Measurements from ENCODE around the gene TTLL11.
"Not testable (repeated sequence)": the region's sequence is repeated elsewhere in the genome, so short reads cannot be mapped to it uniquely, and the experiment has no call there.

The TTLL11 gene

DNA sequence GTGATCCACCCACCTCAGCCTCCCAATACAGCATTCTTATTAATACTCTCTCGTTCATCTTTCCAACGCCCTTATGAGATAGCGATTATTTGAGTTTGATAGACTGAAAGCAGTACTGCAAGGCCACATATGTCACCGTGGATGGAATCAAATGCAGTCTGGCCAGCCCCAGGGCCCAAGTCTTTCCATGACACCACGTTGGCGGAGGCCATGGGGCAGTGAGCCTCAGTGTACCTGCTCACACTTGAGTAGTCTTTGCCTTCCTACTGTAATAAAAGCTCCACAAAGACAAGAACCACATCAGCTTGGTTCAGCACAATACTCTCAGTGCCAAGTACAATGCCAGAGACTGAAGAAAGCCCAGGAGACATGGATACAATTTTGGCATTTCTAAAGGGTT is 88.5 kb downstream of the TTLL11 start:
- no peak for DNase-seq (ENCODE audit: low read depth in 2 of 2)

DNA sequence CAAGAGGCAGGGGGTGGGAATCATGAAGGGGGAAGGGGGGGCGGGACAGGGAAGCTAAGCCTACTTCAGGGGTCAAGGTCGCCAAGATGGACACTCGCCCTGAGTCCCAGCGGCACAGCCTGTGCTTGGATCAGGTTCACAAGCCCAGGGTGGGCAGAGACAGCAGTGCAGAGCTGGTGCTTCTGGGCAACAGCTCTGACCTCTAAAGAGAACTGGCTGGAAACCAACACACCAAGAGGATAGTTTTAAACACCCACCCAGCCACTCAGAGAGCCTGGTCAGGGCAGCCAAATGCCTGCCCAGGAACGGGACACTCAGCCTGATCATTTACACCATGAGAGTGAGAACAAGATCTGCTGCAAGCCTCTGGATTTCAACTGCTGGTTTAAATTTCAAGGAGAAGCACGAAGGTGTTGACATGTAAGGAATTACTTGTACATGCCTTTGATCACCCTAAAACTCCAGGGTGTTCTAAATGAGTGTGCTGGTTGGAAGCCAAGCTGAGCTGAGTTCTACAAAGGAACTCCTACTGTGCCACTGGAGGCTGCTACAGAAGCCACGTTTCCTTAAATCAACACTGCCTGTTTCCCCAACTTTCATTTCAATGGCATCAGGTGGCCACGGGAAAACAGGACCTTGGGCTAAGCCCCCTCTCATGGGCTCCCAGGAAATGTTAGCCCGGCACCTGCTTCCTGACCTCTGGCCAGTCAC is 91.5 kb downstream of the TTLL11 start:
- DNase-seq (ENCODE audit: low read depth in 2 of 2): no peak

DNA sequence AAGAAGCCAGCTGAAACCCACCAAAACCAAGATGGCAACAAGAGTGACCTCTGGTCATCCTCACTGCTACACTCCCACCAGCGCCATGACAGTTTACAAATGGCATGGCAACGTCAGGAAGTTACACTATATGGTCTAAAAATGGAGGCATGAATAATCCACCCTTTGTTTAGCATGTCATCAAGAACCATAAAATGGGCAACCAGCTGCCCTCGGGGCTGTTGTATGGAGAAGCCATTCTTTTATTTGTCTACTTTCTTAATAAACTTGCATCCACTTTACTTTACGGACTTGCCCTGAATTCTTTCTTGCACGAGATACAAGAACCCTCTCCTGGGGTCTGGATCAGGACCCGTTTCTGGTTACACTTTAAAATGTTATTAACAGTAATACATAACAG is 92.6 kb downstream of the TTLL11 start:
- not testable (repeated sequence) for DNase-seq (ENCODE audit: low read depth in 2 of 2)

DNA sequence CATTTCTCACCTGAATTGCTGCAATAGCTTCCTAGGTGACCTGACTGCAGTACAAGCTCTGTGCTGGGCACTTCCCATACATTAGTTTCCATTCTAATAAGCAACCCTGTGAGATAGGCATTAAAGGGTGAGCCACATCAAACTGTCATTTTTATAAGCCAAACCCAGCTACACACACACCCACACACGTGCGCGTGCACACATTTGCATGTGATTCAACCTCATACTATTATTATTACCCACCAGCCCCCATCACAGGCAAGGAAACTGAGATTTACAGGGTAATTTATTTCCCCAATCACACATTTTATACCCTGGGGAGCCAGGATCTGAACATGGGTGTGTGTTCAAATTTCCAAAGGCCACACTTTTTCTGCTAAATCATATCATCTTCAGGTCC is 93.6 kb downstream of the TTLL11 start:
- no peak for DNase-seq (ENCODE audit: low read depth in 2 of 2)

DNA sequence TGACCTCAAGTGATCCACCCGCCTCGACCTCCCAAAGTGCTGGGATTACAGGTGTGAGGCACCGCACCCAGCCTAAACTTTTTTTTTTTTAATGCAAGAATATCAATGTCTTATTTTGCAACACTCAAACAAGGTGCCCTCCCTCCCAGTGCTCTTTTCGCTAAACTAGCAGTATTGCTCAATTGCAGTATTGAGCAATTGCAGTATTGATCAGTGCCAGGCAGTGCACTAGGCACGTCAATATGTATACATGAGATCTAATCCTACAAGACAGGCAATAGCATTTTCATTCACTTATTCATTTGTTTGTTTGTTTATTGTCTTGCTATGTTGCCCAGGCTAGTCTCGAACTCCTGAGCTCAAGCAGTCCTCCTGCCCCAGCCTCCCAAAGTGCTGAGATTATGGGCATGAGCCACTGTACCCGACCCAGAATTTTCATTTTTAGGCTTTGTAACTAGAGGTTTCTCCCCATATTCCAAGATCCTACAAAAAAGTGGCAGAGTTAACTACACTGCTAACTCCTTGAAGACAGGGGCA is 94.5 kb downstream of the TTLL11 start:
- no peak for DNase-seq (ENCODE audit: low read depth in 2 of 2)

DNA sequence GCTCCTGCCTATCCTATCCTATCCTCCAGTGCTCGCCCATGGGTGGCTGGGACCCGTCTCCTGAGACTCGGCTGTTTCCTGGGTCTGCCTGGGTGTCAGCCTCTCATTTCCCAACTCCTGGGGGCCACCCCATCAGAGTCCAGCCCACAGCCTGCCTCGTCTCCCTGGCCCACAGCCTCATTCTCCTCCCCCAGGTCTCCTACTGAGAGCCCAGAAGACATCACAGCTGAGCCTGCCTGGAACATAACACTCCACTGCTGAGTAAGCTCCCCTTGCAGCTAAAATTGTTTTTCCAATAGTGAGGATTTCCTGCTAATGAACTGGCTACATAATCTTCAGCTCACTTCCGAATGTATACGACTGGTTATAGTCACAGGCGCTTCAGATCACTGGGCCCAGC is 95.3 kb downstream of the TTLL11 start:
- DNase-seq (ENCODE audit: low read depth in 2 of 2): no peak

DNA sequence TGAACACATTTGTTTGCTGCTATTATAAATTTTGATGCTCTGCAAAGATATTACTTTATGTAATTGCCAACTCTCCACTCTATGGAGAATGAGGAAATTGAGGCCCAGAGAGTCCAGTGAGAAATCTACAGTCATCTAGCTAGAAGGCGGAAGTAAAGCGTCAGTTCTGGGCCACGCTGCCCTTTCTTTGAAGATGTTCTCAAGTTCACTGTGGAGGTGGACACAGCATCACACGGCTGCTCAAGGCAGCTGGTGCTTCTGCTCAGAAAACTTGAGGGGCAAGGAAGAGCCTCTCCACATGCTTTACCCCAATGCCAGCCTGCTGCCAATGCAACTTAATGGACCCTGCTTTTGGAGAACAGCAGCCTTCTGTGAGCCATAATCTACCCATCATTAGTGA is 96.3 kb downstream of the TTLL11 start:
- DNase-seq (ENCODE audit: low read depth in 2 of 2): no peak

DNA sequence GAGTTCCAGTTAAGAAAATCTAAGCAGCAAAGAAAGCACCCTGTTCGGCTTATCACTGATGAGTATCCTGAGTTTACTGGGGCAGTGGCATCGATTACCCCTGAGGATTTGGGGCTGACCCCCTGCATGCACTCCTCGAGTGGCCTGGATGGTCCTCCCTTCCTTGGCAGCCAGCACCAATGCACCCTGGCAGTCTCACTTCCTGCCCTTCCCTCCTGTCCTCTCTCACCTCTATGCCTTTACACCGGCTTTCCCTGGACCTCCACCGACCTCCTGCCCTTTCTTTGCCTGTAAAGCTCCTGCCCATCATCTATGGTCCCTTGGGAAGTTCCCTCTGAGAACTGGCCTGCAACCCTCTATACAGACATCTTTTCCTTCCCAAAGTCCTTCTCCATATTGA is 97.1 kb downstream of the TTLL11 start:
- no peak for DNase-seq (ENCODE audit: low read depth in 2 of 2)

DNA sequence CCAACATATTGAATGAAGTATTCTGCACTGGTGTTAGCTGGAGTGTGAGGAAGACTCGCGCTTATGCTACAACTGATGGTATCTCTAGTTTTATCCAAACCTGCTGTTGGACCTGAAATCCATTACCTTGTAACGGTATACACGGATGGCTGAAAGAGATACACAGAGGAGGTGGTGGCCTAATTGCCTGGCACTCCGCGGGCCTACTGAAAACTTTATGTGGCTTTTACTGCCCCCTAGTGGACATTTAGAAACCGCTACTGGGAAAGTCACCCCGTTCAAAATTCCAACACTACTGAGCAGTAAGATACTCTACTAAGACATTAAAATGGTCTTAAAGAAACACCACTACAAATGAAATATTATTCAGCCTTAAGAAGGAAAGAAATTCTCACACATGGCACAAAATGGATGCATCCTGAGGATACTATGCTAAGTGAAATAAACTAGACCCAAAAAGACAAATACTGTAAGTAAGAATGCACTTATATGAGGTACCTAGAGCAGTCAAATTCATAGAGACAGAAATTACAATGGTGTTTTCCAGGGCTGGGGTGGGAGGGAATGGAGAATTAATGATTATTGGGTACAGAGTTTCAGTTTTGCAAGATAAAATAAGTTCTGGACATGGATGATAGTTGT is 100.4 kb downstream of the TTLL11 start:
- DNase-seq (ENCODE audit: low read depth in 2 of 2): peak in 1 of 2 donors; percentile 4

DNA sequence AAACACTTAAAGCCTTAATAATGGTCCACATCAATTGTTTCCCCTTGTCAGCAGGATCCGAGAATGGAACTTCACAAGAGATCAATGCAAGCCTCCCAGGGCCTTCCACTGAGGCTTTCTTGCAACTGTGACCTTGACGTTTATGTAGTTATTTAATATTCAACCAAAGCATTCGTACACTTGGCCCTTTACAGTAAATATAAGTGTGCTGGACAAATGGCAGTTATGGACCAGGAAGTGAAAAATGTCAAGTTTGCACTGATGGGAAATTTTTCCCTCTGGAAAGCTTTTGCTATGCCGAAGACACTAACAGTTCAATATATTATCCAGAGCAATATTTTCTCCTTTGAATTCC is 101.8 kb downstream of the TTLL11 start:
- no peak for DNase-seq (ENCODE audit: low read depth in 2 of 2)

DNA sequence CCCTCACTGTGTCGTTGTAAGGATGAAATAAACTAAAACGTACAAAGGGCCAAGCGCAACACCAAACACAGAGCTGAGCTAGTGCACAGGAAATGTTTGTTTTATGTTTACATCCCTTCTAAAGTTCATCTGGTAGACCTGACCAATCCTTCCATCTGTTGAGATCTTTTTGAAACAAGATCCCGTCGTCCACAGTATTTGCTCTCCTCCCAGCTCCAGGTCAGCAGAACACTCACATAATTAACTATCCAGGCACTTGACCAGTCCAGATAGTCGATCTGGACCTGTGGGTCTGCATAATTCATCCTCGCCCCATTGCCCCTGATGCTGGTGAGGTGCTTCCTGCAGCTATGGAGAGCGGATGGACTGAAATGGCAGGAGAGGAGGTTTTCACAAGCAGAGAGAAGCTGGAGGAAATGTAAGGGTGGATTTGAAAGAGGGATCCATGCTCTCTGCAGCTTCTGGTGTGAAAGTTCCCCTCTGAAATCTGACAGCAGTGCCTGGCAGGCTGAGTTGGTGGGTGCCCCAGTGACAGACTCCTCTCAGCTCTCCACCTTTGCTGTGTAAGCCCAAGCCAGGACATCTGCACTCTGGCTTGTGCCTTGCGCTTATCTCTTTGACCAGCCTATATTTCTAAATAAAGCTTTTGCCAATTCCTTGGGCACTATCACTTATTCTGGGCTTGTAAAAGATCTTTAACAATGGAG is 102.4 kb downstream of the TTLL11 start:
- DNase-seq (ENCODE audit: low read depth in 2 of 2): no peak

DNA sequence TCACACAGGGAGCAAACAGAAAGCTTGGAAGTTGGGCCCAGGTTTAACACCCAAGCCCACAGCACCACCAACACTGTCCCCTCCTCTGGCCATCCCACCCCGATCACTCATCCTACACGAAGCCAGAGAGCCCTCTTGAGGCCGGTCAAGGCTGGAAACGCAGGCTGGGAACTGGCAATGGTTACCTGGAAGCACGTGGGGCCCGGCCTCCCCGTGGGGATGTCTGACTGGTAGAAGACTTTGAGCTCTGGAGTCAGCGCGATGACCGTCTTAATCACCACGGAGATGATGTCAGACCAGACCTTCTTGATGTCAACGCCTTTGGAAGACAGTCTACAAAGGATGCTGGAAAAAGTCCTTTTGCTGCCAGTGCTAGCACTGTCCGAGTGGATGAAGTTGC is 104.1 kb downstream of the TTLL11 start:
- no peak for DNase-seq (ENCODE audit: low read depth in 2 of 2)

DNA sequence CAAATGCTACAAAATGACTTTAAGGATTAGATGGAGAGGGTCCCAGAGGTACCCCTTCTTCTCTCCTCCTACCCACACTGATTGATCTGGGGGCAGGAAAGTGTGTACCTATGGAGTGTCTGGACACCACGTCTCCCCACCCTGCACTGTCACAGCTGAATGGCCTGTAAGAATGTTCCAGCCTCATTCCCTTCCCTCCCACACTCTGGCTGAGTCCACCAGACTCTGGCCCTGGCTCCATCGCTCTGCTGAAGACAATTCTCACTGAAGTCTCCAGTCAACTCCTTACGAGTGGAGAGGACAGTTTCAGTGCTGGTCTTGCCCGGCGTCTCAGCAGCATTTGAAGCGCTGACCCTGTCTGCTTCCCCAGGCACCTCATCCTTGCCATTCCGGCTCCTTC is 105.8 kb downstream of the TTLL11 start:
- no peak for DNase-seq (ENCODE audit: low read depth in 2 of 2)

DNA sequence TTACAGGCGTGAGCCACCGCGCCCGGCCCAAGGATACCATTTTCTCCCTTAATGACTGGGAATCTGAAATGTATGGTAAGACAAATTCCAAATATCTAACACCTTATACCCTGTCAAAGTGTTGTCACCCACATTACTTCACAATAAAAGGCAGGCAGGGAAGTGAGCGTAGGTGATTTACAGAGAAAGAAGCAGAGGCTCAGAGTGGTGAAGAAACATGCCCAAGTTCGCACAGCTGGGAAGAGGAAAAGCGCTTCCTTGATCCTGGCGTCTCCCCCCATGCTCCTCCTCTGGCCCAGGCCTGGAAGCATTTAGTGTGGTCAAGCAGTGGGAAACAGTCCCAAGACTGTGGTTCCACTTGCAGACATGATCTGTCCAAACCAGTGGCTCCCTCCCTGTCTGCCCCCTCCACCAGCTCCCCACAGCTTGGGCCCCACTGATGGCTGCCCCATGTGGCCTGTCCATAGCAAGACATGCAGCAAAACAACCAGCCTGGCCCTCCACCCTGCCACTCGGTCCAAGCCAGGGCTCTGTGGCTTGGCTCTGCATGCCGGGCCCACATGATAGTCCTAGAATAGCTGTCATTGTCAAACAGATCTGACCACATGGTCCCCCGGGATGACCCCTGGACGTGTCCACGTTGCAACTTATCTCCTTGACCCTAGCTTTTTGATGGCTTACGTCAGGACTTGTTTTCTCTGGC is 107.2 kb downstream of the TTLL11 start:
- DNase-seq (ENCODE audit: low read depth in 2 of 2): no peak

DNA sequence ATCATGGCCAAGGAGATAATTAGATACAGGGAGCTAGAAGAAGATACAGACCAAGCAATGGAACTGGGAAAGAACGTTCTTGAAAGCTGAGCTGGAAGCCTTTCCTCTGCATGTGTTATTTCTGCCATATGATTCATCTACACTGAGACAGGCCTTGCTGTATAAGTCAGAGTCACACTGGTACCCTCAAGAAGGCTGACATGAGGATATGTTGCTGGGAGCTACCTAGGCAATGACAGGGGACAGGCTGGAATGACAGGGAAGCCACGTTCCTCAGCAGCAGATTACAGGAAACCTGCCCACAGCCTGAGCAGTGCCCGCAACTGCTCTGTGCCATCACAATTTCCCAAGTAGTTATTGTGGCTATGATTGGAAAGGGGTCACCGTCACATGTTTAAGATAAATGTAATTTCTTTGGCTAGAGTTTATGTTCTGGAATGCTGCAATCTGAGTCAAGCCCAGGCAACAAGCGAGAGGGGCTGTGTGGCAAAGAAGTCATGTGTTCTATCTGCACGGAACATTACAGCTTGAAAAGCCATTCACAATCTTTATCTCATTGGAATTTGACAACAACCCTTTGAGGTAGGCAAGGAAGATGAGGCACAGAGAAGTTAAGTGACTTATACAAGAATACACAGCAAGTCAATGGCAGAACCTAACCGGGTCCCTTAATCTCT is 108.2 kb downstream of the TTLL11 start:
- DNase-seq (ENCODE audit: low read depth in 2 of 2): no peak

DNA sequence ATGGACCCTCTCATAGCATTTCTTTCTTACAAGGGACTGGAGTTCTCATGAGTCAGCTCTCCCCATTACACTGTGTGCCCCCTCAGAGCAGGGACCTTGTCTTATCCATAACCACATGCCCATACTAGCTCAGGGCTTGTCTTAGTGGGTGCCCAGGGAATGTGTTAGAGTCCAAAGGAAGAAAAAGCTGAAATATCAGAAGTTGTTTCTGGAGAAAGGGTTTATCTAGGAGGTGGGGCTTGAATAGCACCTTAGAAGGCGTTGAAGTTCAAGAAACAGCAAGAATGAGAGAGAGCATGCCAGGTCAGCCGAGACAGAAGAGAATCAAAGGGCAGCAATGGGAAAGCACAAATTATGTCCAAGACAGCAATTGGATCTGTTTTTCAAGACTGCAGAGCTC is 109.4 kb downstream of the TTLL11 start:
- no peak for DNase-seq (ENCODE audit: low read depth in 2 of 2)

DNA sequence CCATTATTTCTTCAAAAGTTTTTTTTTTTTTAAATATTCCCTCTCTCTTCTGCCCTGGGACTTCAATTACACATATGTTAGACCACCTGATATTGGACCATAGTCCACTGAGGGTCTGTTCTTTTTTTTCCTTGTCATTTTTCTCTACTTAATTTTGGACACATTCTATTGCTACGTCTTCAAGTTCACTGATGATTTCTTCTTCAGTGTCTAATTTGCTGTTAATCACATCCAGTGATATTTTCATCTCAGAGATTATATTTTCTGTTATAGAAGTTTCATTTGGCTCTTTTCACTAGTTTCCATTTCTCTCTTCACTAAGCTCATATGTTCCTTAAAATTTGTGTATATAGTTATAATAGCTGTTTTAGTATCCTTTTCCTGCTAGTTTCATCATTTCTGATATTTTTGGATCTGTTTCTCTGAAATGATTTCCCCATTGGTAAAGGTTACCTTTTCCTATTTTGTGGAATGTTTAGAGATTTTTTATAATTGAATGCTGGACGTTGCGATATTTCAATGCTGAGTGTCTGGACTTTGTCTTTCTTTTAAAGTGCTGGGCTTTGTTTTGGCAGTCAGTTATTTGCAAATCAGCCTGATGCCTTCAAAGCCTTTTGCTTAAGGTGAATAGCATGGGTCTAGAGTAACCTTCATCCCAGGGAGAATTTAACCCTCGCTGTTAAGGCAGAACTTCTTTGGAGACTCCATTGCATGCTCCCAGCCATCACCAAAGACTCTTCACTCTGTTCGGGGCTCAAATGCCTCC is 111.8 kb downstream of the TTLL11 start:
- DNase-seq (ENCODE audit: low read depth in 2 of 2): no peak

DNA sequence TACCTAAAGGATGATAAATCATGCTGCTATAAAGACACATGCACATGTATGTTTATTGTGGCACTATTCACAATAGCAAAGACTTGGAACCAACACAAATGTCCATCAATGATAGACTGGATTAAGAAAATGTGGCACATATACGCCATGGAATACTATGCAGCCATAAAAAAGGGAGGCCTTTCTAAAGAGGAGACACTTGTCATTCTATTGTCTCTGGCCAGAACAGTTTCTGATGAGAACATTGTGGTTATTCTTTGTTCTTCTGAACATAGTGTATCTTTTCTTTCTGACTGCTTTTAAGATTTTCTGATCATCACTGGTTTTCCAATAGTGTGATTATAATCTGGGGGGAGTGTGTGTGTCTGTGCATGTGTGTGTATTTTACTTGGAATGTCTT is 112.4 kb downstream of the TTLL11 start:
- DNase-seq (ENCODE audit: low read depth in 2 of 2): not testable (repeated sequence)

DNA sequence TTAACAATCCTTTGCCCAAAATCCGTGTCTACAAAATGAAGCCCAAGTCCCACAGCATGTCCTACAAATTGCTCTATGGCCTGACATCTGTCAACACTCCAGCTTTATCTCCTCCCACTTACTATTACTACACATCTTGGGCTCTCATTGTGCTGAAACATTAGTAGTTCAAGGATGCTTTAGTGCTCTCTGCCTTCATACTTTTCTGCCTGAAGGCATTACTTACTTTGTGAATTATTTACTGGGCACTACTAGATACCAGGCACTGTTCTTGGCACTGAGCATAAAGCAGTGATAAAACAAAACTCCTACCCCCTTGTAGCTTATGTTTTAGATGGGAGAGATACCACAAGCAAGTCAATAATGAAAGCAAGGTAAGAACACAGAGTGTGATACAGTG is 113.4 kb downstream of the TTLL11 start:
- DNase-seq (ENCODE audit: low read depth in 2 of 2): no peak

DNA sequence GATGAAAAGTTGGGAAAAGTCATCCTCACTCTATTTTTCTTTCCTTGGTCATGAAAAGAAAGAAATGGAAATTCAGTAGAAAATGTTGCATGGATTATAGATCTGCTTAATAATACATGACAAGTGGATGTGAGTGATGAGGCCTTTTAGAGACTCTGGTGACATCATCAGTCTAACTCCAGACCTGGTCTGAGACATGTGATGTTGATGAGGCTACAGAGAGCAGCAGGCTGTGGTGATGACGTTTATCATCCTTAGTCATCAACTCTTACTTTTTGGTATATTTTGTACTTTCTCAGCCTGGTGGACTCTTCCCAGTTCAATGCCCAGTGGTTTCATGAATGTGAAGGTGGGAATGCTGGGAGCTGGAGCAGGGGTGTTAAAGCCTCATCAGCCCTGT is 116.4 kb downstream of the TTLL11 start:
- DNase-seq (ENCODE audit: low read depth in 2 of 2): no peak

DNA sequence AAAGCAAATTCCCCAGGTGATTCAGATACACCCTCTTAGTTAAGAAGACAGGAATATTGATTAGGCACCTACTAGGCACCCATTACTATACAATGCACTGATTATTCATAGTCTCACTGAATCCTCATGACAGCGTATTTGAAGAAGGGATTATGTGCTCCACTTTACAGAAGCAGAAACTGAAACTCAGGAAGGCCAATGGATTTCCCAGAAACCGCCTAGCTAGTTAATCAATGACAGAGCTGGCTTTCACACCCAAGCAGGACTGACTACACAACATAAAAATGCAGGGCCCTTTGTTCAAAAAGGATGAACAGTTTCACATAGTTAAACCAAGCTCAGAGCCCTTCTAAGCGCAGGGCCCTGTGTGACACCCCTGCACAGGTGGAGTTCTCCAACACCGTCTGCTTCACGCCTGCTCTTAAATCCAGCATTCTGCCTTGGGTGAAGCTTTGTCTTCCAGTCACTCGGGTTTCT is 117.3 kb downstream of the TTLL11 start:
- DNase-seq (ENCODE audit: low read depth in 2 of 2): no peak

Measured in stimulated activated CD8-positive, alpha-beta memory T cell treated with anti-CD3 and anti-CD28 coated beads, Interleukin-7, amount 100 ng/mL, for 1 hour (primary cell).